HT-29 (cell line): ENCODE results near the gene RAB24. TPM values are rescaled to one million over a fixed set of nuclear protein-coding genes. Genes with fewer than 3 reads are reported as not detected.
"Not testable (repeated sequence)": the region's sequence is repeated elsewhere in the genome, so short reads cannot be mapped to it uniquely, and the experiment has no call there.

Experiments
- DNase-seq: peaks from one replicate; pipeline ENCODE4 v3.0.0-alpha.2; 2015; ENCODE audit warnings: low spot score
- total RNA-seq: library from RNA; depleted of rRNA; stranded (reverse); fragments of >200 nt; shearing (Covaris generic); gene quantifications from 2 replicates; pipeline ENCODE4 v1.2.3, GENCODE V29; 2014

The RAB24 gene
- total RNA-seq, 1 experiment from 2014 or later = 33.7 TPM

DNA sequence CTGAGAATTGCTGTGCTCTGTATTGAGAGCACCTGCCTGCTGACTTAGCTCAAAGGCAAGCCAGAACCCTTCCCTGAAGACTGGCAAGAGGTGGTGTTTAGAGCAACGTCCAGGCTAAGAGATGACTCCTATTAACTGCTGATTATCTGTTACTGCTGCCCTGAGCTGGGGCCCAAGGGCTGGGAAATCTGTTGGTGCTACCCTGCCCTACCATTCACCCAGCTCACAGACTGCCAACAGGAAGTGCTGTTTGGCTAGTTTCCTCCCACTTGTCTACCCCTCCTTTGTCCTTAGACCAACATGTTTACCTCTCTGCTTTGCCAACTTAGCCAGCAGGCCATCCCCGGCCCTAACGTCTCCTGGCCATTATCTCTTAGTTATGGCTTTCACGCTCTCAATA lies 6.9 kb downstream of the RAB24 start:
- DNase-seq = no peak

DNA sequence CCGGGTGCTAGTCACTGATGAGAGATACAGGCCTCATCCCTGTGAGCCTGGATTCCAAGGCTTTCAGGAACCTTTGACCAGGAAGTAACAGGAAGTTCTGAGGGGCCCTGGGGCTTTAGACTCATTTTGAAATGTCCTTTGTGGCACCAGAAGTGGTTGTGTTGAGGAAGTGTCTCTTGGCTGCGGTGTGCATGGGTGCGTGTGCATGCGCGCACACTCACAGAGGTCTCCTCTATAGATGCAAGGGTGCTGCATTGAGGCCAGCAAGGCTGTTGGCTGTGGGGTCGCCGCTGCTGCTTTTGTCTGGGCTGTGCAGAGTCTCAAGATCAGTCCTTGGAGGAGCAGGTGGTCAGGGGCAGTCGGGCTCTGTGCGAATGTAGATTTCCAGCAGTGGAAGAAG lies 7.6 kb downstream of the RAB24 start:
- no peak for DNase-seq

GRCh38 chr5:177294632-177295031 lies 8.9 kb downstream of the RAB24 start:
- DNase-seq = no peak

DNA sequence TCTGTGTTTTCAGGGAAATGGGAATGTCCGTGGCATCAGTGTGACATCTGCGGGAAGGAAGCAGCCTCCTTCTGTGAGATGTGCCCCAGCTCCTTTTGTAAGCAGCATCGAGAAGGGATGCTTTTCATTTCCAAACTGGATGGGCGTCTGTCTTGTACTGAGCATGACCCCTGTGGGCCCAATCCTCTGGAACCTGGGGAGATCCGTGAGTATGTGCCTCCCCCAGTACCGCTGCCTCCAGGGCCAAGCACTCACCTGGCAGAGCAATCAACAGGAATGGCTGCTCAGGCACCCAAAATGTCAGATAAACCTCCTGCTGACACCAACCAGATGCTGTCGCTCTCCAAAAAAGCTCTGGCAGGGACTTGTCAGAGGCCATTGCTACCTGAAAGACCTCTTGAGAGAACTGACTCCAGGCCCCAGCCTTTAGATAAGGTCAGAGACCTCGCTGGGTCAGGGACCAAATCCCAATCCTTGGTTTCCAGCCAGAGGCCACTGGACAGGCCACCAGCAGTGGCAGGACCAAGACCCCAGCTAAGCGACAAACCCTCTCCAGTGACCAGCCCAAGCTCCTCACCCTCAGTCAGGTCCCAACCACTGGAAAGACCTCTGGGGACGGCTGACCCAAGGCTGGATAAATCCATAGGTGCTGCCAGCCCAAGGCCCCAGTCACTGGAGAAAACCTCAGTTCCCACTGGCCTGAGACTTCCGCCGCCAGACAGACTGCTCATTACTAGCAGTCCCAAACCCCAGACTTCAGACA lies 9.5 kb downstream of the RAB24 start:
- no peak for DNase-seq

DNA sequence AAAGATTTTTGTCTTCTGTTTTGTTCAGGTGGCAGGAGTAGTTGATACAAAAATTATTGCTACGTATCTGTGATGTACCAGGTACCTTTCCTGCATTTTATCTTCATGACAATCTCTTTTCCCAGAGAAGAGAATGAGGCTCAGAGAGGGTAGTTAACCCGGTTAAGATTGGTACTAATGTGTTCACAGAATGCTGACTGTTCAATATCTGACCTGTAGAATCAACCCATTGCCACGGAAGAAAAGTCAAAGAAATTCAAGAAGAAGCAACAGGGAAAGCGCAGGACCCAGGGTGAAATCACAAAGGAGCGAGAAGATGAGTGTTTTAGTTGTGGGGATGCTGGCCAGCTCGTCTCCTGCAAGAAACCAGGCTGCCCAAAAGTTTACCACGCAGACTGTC lies 11.8 kb downstream of the RAB24 start:
- DNase-seq = no peak

DNA sequence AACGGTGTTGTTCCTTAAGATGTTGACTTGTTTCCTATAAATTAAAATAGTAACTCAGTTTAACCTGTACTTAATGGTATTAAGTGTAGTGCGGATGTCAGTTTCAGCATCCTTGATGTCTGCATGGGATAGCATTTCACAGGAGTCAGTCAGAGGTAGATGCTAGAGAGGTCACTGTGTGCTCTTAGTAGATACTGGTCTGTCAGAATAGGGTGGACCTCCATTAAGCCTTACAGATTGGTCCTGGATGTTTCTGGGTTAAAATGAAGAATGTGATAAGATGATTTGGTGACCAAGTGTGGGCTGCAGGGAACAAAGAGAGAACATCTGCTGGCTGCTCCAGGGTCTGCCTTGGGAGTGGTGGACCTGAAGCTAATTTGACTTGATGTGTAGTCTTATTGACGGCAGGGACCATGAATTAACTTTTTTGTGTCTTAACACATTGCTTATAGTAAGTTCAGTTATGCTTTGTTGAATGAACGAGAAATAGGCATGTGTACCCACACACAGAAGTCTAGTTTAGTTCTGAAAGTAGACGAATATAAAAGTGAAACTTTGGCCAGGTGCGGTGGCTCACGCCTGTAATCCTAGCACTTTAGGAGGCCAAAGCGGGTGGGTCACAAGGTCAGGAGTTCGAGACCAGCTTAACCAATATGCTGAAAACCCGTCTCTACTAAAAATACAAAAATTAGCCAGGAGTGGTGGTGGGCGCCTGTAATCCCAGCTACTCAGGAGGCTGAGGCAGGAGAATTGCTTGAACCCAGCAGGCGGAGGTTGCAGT lies 12.5 kb downstream of the RAB24 start:
- no peak for DNase-seq

DNA sequence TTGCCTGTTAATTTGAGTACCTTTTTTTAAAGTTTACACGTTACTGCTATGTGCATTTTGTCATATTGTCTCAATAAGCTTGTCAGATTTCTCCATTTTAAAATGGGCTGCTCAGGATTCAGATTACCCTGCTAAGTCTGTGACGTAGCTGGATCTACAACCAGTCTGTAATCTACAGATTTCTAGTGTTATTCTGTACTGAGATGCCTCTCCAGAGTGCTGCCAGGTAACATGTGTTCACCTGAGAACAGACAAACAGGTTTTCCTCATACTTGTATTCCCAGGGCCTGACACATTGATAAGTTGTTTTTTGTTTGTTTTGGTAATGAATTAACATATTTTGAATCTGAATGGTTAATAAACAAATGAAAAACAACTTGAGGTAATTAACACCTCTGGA lies 15.3 kb downstream of the RAB24 start:
- no peak for DNase-seq

DNA sequence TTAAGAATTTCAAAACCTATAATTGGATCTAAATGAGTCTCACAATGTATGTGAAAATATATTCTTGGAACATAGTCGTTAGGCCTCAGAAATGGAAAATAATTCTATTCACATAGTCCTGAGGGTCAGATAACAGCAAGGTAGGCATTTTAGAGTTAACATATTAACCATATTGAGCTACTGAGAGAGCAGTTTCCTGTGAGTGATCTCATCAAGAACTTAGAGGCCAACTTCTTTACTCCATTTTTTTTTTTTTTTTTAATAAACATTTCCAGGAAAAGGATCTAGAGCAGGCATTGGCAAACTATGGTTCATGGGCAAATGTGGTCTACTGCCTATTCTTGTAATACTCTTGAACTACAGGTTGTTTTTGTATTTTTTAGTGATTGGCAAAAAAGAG lies 26.6 kb downstream of the RAB24 start:
- no peak for DNase-seq

DNA sequence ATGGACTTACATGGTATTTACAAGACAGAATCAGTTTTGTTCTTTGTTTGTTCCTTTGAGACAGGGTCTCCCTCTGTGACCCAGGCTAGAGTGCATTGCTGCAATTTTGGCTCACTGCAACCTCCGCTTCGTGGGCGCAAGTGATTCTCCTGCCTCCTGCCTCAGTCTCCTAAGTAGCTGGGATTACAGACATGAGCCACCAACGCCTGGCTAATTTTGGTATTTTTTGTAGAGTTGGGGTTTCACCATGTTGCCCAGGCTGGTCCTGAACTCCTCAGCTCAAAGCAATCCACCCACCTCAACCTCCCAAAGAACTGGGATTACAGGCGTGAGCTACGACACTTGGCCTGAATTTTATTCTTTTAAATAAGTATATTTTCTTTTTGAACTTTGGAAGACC lies 27.6 kb downstream of the RAB24 start:
- no peak for DNase-seq

- DNase-seq = no peak
These were observed 32.4 kb downstream of the RAB24 start for GRCh38 chr5:177271113-177271512.

DNA sequence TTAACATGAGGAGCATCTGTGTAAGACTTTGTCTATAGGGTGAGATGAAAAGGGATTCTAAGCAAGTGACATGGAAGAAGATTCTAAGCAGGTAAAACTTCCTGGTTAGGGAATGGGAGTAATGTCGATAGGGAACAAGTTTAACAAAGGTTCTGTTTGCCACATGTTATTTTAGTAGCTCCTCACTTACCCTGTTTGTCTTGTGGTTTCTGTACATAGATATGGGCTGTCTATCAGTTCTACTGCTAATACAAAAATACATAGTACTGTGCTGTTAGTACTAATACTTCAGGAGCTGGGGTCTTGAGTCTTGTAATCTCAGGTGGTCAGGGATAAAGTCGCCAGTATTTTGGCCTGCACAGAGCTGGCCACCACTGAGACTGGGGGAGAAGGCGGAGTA lies 32.9 kb downstream of the RAB24 start:
- no peak for DNase-seq

- DNase-seq = no peak
These were observed 33.5 kb downstream of the RAB24 start for GRCh38 chr5:177269976-177270375.

GRCh38 chr5:177269232-177269895 lies 34.2 kb downstream of the RAB24 start:
- no peak for DNase-seq

- no peak for DNase-seq
These were observed 38.1 kb downstream of the RAB24 start for GRCh38 chr5:177265395-177265794.

GRCh38 chr5:177264178-177264577 lies 39.3 kb downstream of the RAB24 start:
- no peak for DNase-seq

- DNase-seq = no peak
These were observed 42.0 kb downstream of the RAB24 start for GRCh38 chr5:177261510-177261909.

GRCh38 chr5:177260961-177261360 lies 42.6 kb downstream of the RAB24 start:
- no peak for DNase-seq

DNA sequence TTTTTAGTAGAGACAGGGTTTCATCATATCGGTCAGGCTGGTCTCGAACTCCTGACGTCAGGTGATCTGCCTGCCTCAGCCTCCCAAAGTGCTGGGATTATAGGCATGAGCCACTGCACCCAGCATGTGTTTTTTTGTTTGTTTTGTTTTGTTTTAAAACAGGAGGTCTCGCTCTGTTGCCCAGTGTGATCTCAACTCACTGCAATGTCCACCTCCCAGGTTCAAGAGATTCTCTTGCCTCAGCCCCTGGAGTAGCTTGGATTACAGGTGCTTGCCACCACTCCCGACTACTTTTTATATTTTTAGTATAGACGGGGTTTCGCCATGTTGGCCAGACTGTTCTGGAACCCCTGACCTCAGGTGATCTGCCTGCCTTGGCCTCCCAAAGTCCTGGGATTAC lies 44.8 kb downstream of the RAB24 start:
- DNase-seq = not testable (repeated sequence)

DNA sequence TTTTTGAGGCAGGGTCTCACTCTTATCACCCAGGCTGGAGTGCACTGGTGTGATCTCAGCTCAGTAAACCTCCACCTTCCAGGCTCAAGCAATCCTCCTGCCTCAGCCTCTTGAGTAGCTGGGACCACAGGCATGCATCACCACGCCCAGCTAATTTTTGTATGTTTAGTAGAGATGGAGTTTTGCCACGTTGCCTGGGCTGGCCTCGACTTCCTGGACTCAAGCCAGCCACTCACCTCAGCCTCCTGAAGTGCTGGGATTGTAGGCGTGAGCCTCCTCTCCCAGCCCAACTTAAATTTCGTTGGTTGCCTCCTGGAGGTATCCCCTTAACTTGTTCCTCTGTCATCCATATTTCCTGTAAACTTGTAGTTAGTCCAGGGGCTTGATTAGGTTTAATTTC lies 47.2 kb downstream of the RAB24 start:
- no peak for DNase-seq

DNA sequence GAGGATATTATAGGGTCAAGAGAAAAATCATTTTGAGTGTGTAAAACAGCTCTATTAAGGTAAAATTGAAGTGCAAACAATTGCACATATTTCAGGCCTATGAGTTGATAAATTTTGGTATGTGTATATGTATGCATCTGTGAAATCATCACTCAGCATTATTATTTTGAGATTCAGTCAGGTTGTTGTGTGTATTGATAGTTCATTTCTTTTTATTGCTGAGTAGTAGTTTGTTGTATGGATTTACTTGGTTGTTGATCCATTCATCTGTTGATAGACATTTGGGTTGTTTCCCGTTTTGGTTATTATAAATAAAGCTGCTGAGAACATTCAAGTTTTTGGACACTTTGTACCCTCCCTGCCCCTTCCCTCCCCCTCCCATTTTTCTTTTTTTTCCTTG lies 50.3 kb downstream of the RAB24 start:
- DNase-seq = no peak
